OCI-LY1 (cell line): ENCODE results near the gene TRIM29.

Source experiments
- H2AFZ ChIP-seq: fragments of 200-600 bp; sonication (generic), shearing (Covaris generic); 2 replicates; pipeline ENCODE4 v1.6.0; 2014; ENCODE audit warnings: antibody characterized with exemption, mild to moderate bottlenecking, low read length
- H3F3A ChIP-seq: fragments of 200-600 bp; sonication (generic), shearing (Covaris generic); 2 replicates; pipeline ENCODE4 v1.6.0; 2014; ENCODE audit warnings: mild to moderate bottlenecking, antibody characterized with exemption, low read length, moderate library complexity; ENCODE audit not compliant: insufficient read depth
- H3K27ac ChIP-seq: fragments of 200-600 bp; sonication (generic); 2 replicates; pipeline ENCODE4 v1.5.1; 2014; ENCODE audit warnings: low read length, mixed run types, mild to moderate bottlenecking, low read depth; ENCODE audit not compliant: poor library complexity, severe bottlenecking
- H3K27me3 ChIP-seq: fragments of 200-600 bp; sonication (generic); 2 replicates; pipeline ENCODE4 v1.6.0; 2014; ENCODE audit warnings: antibody characterized with exemption, mild to moderate bottlenecking, low read length, moderate library complexity; ENCODE audit not compliant: insufficient read depth
- H3K36me3 ChIP-seq: fragments of 200-600 bp; sonication (generic); 2 replicates; pipeline ENCODE4 v1.6.1; 2014; ENCODE audit warnings: mild to moderate bottlenecking, antibody characterized with exemption, low read length, moderate library complexity, mixed read lengths; ENCODE audit not compliant: insufficient read depth
- H3K4me1 ChIP-seq: fragments of 200-600 bp; sonication (generic); 2 replicates; pipeline ENCODE4 v1.5.1; 2014; ENCODE audit warnings: mild to moderate bottlenecking, low read length, moderate library complexity; ENCODE audit not compliant: insufficient read depth, severe bottlenecking
- H3K4me2 ChIP-seq: fragments of 200-600 bp; sonication (generic), shearing (Covaris generic); 2 replicates; pipeline ENCODE4 v1.6.1; 2014; ENCODE audit warnings: low read length
- H3K4me3 ChIP-seq: fragments of 200-600 bp; sonication (generic); 2 replicates; pipeline ENCODE4 v1.5.1; 2014; ENCODE audit warnings: low read length, low read depth, mild to moderate bottlenecking, mixed read lengths; ENCODE audit not compliant: poor library complexity, severe bottlenecking
- H3K79me2 ChIP-seq: fragments of 200-600 bp; shearing (Covaris generic); 2 replicates; pipeline ENCODE4 v1.6.1; 2016; ENCODE audit warnings: mixed run types, low read length, mixed read lengths; ENCODE audit not compliant: insufficient read depth
- H3K9ac ChIP-seq: fragments of 200-600 bp; sonication (generic), shearing (Covaris generic); 2 replicates; pipeline ENCODE4 v1.6.1; 2014; ENCODE audit warnings: mild to moderate bottlenecking, low read length, mixed read lengths
- H3K9me2 ChIP-seq: fragments of 200-600 bp; sonication (generic), shearing (Covaris generic); 2 replicates; pipeline ENCODE4 v1.6.1; 2014; ENCODE audit warnings: low read depth, mild to moderate bottlenecking, low read length, mixed read lengths
- H3K9me3 ChIP-seq: fragments of 200-600 bp; shearing (Covaris generic); 2 replicates; pipeline ENCODE4 v1.6.1; 2014; ENCODE audit warnings: low read length, mixed read lengths
- H4K20me1 ChIP-seq: fragments of 200-600 bp; sonication (generic), shearing (Covaris generic); 2 replicates; pipeline ENCODE4 v1.6.0; 2016; ENCODE audit warnings: mild to moderate bottlenecking, low read length; ENCODE audit not compliant: insufficient read depth
- CTCF ChIP-seq: fragments of 200-600 bp; sonication (generic), shearing (Covaris generic); IDR thresholded peaks from 2 replicates; pipeline ENCODE4 v1.5.1; 2017; ENCODE audit warnings: mild to moderate bottlenecking, antibody characterized with exemption, low read length, moderate library complexity, mixed read lengths
- EZH2 ChIP-seq: fragments of 200-600 bp; sonication (generic), shearing (Covaris generic); IDR thresholded peaks from 2 replicates; pipeline ENCODE4 v1.8.0; 2017; ENCODE audit warnings: borderline replicate concordance, mixed run types, mild to moderate bottlenecking, antibody characterized with exemption, low read length, moderate library complexity, mixed read lengths

Gene TRIM29

GRCh38 chr11:120142441-120143100, 4.7 kb upstream of the TRIM29 start:
- no peaks in the 10 kb centered on the region for H3K4me1 ChIP-seq
- H3K9me3 ChIP-seq = no peaks in the 10 kb centered on the region
- no peak overlapping the region for H3K27ac ChIP-seq
- no peaks in the 10 kb centered on the region for H3K79me2 ChIP-seq
- no peaks in the 10 kb centered on the region for H3K9me2 ChIP-seq
- no peaks in the 10 kb centered on the region for H3K27me3 ChIP-seq
- H4K20me1 ChIP-seq = no peaks in the 10 kb centered on the region
- no peak overlapping the region for H3K4me2 ChIP-seq
- H3K4me3 ChIP-seq = no peak overlapping the region
- no peak for TF ChIP-seq EZH2
- no peak for TF ChIP-seq CTCF
- H3K9ac ChIP-seq = no peak overlapping the region
- H3K36me3 ChIP-seq = no peaks in the 10 kb centered on the region
- no peaks in the 10 kb centered on the region for H3F3A ChIP-seq
- no peak overlapping the region for H2AFZ ChIP-seq

- Histone ChIP-seq H3K9me2 (no peaks in the 10 kb centered on the region), H3K27ac (no peak overlapping the region), H2AFZ (no peak overlapping the region), H3K4me3 (no peak overlapping the region), H3K9ac (no peak overlapping the region), H4K20me1 (no peaks in the 10 kb centered on the region), H3K36me3 (no peaks in the 10 kb centered on the region), H3K4me2 (no peak overlapping the region), H3K79me2 (no peaks in the 10 kb centered on the region), H3F3A (no peaks in the 10 kb centered on the region), H3K9me3 (no peaks in the 10 kb centered on the region), H3K27me3 (no peaks in the 10 kb centered on the region), H3K4me1 (no peaks in the 10 kb centered on the region)
- TF ChIP-seq CTCF = no peak
- TF ChIP-seq EZH2 = no peak
Measured at GRCh38 chr11:120141768-120142423, 4.0 kb upstream of the TRIM29 start.

GRCh38 chr11:120141113-120141767, 3.3 kb upstream of the TRIM29 start:
- Histone ChIP-seq H3K79me2 (no peaks in the 10 kb centered on the region), H3K9me3 (no peaks in the 10 kb centered on the region), H3K4me3 (no peak overlapping the region), H3K9me2 (no peaks in the 10 kb centered on the region), H3K27ac (no peak overlapping the region), H3K4me2 (no peak overlapping the region), H4K20me1 (no peaks in the 10 kb centered on the region), H2AFZ (no peak overlapping the region), H3K4me1 (no peaks in the 10 kb centered on the region), H3F3A (no peaks in the 10 kb centered on the region), H3K9ac (no peak overlapping the region), H3K36me3 (no peaks in the 10 kb centered on the region), H3K27me3 (no peaks in the 10 kb centered on the region)
- TF ChIP-seq CTCF = no peak
- no peak for TF ChIP-seq EZH2
